ENCODE results near the gene SCUBE1.

DNA sequence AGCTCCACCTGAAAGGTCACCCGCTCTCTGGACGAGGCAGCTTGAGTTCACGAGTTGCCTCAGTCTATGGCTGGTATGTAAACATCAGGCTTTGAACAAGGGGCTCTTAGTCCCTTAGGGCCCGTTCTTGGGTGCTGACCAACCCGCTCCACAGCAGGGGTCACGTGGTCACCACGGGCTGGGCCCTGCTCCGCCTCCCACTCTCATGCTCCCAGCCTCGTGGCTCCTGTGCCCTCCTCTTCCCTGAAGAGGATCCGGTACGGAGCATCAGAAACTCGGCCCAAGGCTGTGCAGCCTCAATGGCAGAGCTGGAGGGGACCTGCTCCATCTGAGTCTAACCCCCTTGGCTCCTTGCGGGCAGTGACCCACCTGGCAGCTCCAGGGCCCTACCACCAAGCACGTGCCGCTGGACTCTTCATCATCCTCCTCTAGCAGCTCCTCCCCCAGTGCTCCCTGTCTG, 102.0 kb downstream of the SCUBE1 start:
- no peak for TF ChIP-seq GATA3 (IDR thresholded peaks at IDR 0.05; ENCODE audit: low read depth, low read length)
- no peak for TF ChIP-seq GATA2 (IDR thresholded peaks at IDR 0.05; ENCODE audit: low read depth, low read length)
